IMR-90 (cell line): Measurements from ENCODE around the gene MAPK11. TPM values are rescaled to one million over a fixed set of nuclear protein-coding genes. Genes with fewer than 3 reads are reported as not detected.

ENCODE experiments used
- ATAC-seq: fragments of 200-7000 bp; cut with Tn5 transposase; 2 replicates; pipeline ENCODE4 v1.9.1; 2020; ENCODE audit warnings: low read depth, mild to moderate bottlenecking, moderate library complexity
- BruUV-seq: library from RNA; stranded (reverse); fragments of 400-500 nt; replicated peaks from 2 replicates; lab custom pipeline; 2021; lab: Mats Ljungman, UMichigan
- CTCF ChIA-PET: fragments of 300-600 bp; formaldehyde crosslinking; extraction: SDS; loops from one replicate; lab custom pipeline; 2021; ENCODE audit warnings: antibody characterized with exemption; lab: Yijun Ruan, JAX
- POLR2A ChIA-PET: fragments of 300-600 bp; sonication (Branson Sonifier 250); formaldehyde crosslinking; loops from one replicate; lab custom pipeline; 2022; ENCODE audit warnings: antibody characterized with exemption; ENCODE audit not compliant: unreplicated experiment; lab: Charles Lee
- DNase-seq: peaks from one replicate; pipeline ENCODE4 v3.0.0; 2013
- H2AFZ ChIP-seq: replicated peaks from 2 replicates; pipeline ENCODE3; 2013; ENCODE audit warnings: low read length, mild to moderate bottlenecking; ENCODE audit not compliant: poor library complexity
- H2AK5ac ChIP-seq: 2 replicates; pipeline ENCODE4 v1.6.1; 2013; ENCODE audit warnings: low read depth, low read length, inconsistent platforms
- H2AK9ac ChIP-seq: replicated peaks from 2 replicates; pipeline ENCODE3; 2013; ENCODE audit warnings: mild to moderate bottlenecking, low read depth, low read length, moderate library complexity; ENCODE audit not compliant: poor library complexity
- H2BK120ac ChIP-seq: 2 replicates; pipeline ENCODE4 v1.6.1; 2013; ENCODE audit warnings: low read depth, low read length, inconsistent platforms
- H2BK15ac ChIP-seq: 3 replicates; pipeline ENCODE4 v1.6.1; 2013; ENCODE audit warnings: low read depth, low read length, inconsistent platforms
- H2BK20ac ChIP-seq: 2 replicates; pipeline ENCODE4 v1.6.1; 2013; ENCODE audit warnings: low read depth, mild to moderate bottlenecking, inconsistent platforms, low read length, moderate library complexity
- H2BK5ac ChIP-seq: 2 replicates; pipeline ENCODE4 v1.6.1; 2013; ENCODE audit warnings: mild to moderate bottlenecking, low read depth, low read length, inconsistent platforms; ENCODE audit not compliant: poor library complexity, severe bottlenecking
- H3K14ac ChIP-seq: replicated peaks from 2 replicates; pipeline ENCODE4 v1.6.1; 2013; ENCODE audit warnings: low read depth, low read length, inconsistent platforms
- H3K18ac ChIP-seq: 2 replicates; pipeline ENCODE4 v1.6.1; 2013; ENCODE audit warnings: low read depth, low read length, control low read depth
- H3K23ac ChIP-seq: 2 replicates; pipeline ENCODE4 v1.6.1; 2013; ENCODE audit warnings: low read depth, low read length, inconsistent platforms
- H3K27ac ChIP-seq: 2 replicates; pipeline ENCODE4 v1.5.1; 2013; ENCODE audit warnings: mild to moderate bottlenecking, control low read depth, low read length; ENCODE audit not compliant: insufficient read depth
- H3K27me3 ChIP-seq: 2 replicates; pipeline ENCODE4 v1.6.1; 2013; ENCODE audit warnings: low read length; ENCODE audit not compliant: control insufficient read depth, insufficient read depth
- H3K36me3 ChIP-seq: 2 replicates; pipeline ENCODE4 v1.6.1; 2013; ENCODE audit warnings: low read length, mixed read lengths; ENCODE audit not compliant: control insufficient read depth, insufficient read depth
- H3K4ac ChIP-seq: 2 replicates; pipeline ENCODE4 v1.6.1; 2013; ENCODE audit warnings: low read depth, low read length, inconsistent platforms
- H3K4me1 ChIP-seq: 2 replicates; pipeline ENCODE4 v1.6.1; 2013; ENCODE audit warnings: low read length, mixed read lengths; ENCODE audit not compliant: control insufficient read depth, insufficient read depth
- H3K4me2 ChIP-seq: 2 replicates; pipeline ENCODE4 v1.6.1; 2013; ENCODE audit warnings: low read depth, mild to moderate bottlenecking, control low read depth, low read length, moderate library complexity
- H3K4me3 ChIP-seq: 2 replicates; pipeline ENCODE4 v1.5.1; 2013; ENCODE audit warnings: low read depth, mild to moderate bottlenecking, control low read depth, low read length, moderate library complexity; ENCODE audit not compliant: insufficient read depth
- H3K56ac ChIP-seq: 2 replicates; pipeline ENCODE4 v1.6.1; 2013; ENCODE audit warnings: low read length, inconsistent platforms; ENCODE audit not compliant: insufficient read depth; ENCODE audit errors: extremely low read depth
- H3K79me1 ChIP-seq, 2 experiments: 2 replicates each; pipeline ENCODE4 v1.6.1; 2013; ENCODE audit warnings: low read length in 2 of 2, inconsistent platforms in 1 of 2, low read depth in 1 of 2
- H3K9ac ChIP-seq: 2 replicates; pipeline ENCODE4 v1.6.1; 2013; ENCODE audit warnings: low read depth, low read length, control low read depth
- H3K9me1 ChIP-seq: 2 replicates; pipeline ENCODE4 v1.6.1; 2013; ENCODE audit warnings: low read length, inconsistent platforms; ENCODE audit not compliant: insufficient read depth
- H3K9me3 ChIP-seq: 2 replicates; pipeline ENCODE4 v1.6.1; 2013; ENCODE audit warnings: low read length; ENCODE audit not compliant: control insufficient read depth, insufficient read depth
- H4K20me1 ChIP-seq: 2 replicates; pipeline ENCODE4 v1.6.1; 2013; ENCODE audit warnings: low read length, inconsistent platforms; ENCODE audit not compliant: insufficient read depth
- H4K5ac ChIP-seq: 2 replicates; pipeline ENCODE4 v1.6.1; 2013; ENCODE audit warnings: mild to moderate bottlenecking, low read depth, low read length, control low read depth
- H4K8ac ChIP-seq, 2 experiments: 2 replicates each; pipeline ENCODE4 v1.6.1; 2013; ENCODE audit warnings: low read depth in 2 of 2, low read length in 2 of 2, control low read depth in 1 of 2, inconsistent platforms in 1 of 2
- H4K91ac ChIP-seq: 2 replicates; pipeline ENCODE4 v1.6.1; 2013; ENCODE audit warnings: low read depth, low read length, inconsistent platforms; ENCODE audit not compliant: insufficient read depth
- BHLHE40 ChIP-seq: fragments of 150-350 bp; IDR thresholded peaks from 2 replicates; pipeline ENCODE4 v1.6.1; 2016; ENCODE audit warnings: mild to moderate bottlenecking, low read depth, low read length
- CEBPB ChIP-seq: IDR thresholded peaks from 2 replicates; pipeline ENCODE4 v1.6.1; 2012; ENCODE audit warnings: low read depth, low read length, improper control_type of control experiment
- CTCF ChIP-seq: conservative IDR thresholded peaks from 2 replicates; pipeline ENCODE4 v1.5.1; 2012; ENCODE audit warnings: mild to moderate bottlenecking, low read depth, low read length, improper control_type of control experiment
- ELK1 ChIP-seq: fragments of 150-350 bp; IDR thresholded peaks from 2 replicates; pipeline ENCODE4 v1.6.1; 2016; ENCODE audit warnings: low read depth, mild to moderate bottlenecking, low read length, moderate library complexity, borderline replicate concordance
- FOS ChIP-seq: fragments of 150-350 bp; IDR thresholded peaks from 2 replicates; pipeline ENCODE4 v1.6.1; 2016; ENCODE audit warnings: low read depth, low read length
- MAZ ChIP-seq: IDR thresholded peaks from 2 replicates; pipeline ENCODE4 v1.6.1; 2012; ENCODE audit warnings: low read depth, mild to moderate bottlenecking, low read length, improper control_type of control experiment, moderate library complexity, borderline replicate concordance
- NFE2L2 ChIP-seq: fragments of 150-350 bp; IDR thresholded peaks from 2 replicates; pipeline ENCODE4 v1.6.1; 2016; ENCODE audit warnings: low read depth, mild to moderate bottlenecking, low read length
- POLR2A ChIP-seq: IDR thresholded peaks from 2 replicates; pipeline ENCODE4 v1.6.1; 2012; ENCODE audit warnings: mild to moderate bottlenecking, low read depth, low read length
- RCOR1 ChIP-seq: IDR thresholded peaks from 2 replicates; pipeline ENCODE4 v1.6.1; 2012; ENCODE audit warnings: mild to moderate bottlenecking, low read length, improper control_type of control experiment; ENCODE audit not compliant: insufficient replicate concordance
- RFX5 ChIP-seq: IDR thresholded peaks from 2 replicates; pipeline ENCODE4 v1.8.0; 2012; ENCODE audit warnings: low read depth, mild to moderate bottlenecking, low read length, moderate library complexity
- SMC3 ChIP-seq: fragments of 150-350 bp; IDR thresholded peaks from 2 replicates; pipeline ENCODE4 v1.6.1; 2016; ENCODE audit warnings: low read depth, mild to moderate bottlenecking, antibody characterized with exemption, low read length, moderate library complexity
- USF2 ChIP-seq: fragments of 150-350 bp; IDR thresholded peaks from 2 replicates; pipeline ENCODE4 v1.6.1; 2017; ENCODE audit warnings: mild to moderate bottlenecking, antibody characterized with exemption, low read length, low read depth
- WGBS, 2 experiments: methylation state at CpG; one replicate each; pipeline versions ENCODE4 v1.1.5 to v1.1.7; 2013; ENCODE audit warnings: missing lambda C conversion rate in 2 of 2; ENCODE audit not compliant: insufficient read length in 1 of 2; ENCODE audit errors: extremely low coverage in 2 of 2; 5-methylcytosine and 5-hydroxymethylcytosine counted together
- dilution Hi-C: fragments of 300-500 bp; cut with HindIII; formaldehyde crosslinking; loops from one replicate; pipeline ENCODE4 v1.14.3; 2018; ENCODE audit warnings: low sequenced_read_pairs; ENCODE audit not compliant: unreplicated experiment
- in situ Hi-C: fragments of 300-500 bp; cut with MboI; formaldehyde crosslinking; loops from 3 replicates; pipeline ENCODE4 v1.14.3; 2019; ENCODE audit warnings: low sequenced_read_pairs, inconsistent platforms, mixed read lengths
- intact Hi-C: fragments of 100-400 bp; cut with micrococcal nuclease; formaldehyde crosslinking; loops from 2 replicates; pipeline ENCODE4 v1.10.0; 2022
- polyA plus RNA-seq, 3 experiments: library from polyadenylated mRNA; depleted of rRNA; stranded (reverse); fragments of >200 nt; gene quantifications; 2 replicates each; pipeline ENCODE4 v1.2.3, GENCODE V29; 2012; ENCODE audit warnings: low replicate concordance in 1 of 3
- total RNA-seq: library from RNA; depleted of rRNA; stranded (reverse); fragments of >200 nt; gene quantifications from 2 replicates; pipeline ENCODE4 v1.2.3, GENCODE V29; 2012

Gene MAPK11
- total and polyA plus RNA-seq, 2 of the 4 experiments (the other 2 are of a cell fraction), result 8.1 to 14.4 TPM

GRCh38 chr22:50255099-50255498 lies 15.1 kb downstream of the MAPK11 start:
- Histone ChIP-seq H3K14ac (no peak overlapping the region), H2AFZ (no peak overlapping the region)

More at GRCh38 chr22:50255099-50255498, 15.1 kb downstream of the MAPK11 start:
- dilution Hi-C loops (no loop called here), in situ Hi-C loops (no loop called here), intact Hi-C loops (no loop called here)
- Histone ChIP-seq H3K36me3 (peaks cover 35% of the 10 kb centered on the region; the same call in 1 of the 2 replicates), H3K9me3 (no peaks in the 10 kb centered on the region), H3K79me1 (peaks cover 4 to 37% of the 10 kb centered on the region in 2 experiments; a peak in 3 of 4 replicates), H3K23ac (no peak overlapping the region), H4K20me1 (peaks cover 30% of the 10 kb centered on the region), H2AK5ac (no peak overlapping the region), H4K91ac (no peak overlapping the region), H2BK5ac (no peak overlapping the region), H3K4me1 (peaks cover 10% of the 10 kb centered on the region), H3K4me3 (no peak overlapping the region), H3K27ac (no peak overlapping the region), H3K4me2 (no peak overlapping the region), H3K18ac (no peak overlapping the region), H2BK20ac (no peak overlapping the region), H2AK9ac (peak overlapping the region; percentile 70), H3K56ac (no peak overlapping the region), H3K27me3 (no peaks in the 10 kb centered on the region), H2BK15ac (no peak overlapping the region), H2BK120ac (no peak overlapping the region), H3K9ac (no peak overlapping the region), H3K4ac (no peak overlapping the region), H4K5ac (no peak overlapping the region), H4K8ac (no peak overlapping the region), H3K9me1 (no peaks in the 10 kb centered on the region)
- no TSS peak for BruUV-seq
- POLR2A ChIA-PET, result no interaction called here
- TF ChIP-seq BHLHE40 (no peak), ELK1 (no peak), FOS (no peak), MAZ (no peak), NFE2L2 (no peak), CEBPB (no peak), RFX5 (no peak), SMC3 (no peak), RCOR1 (no peak), CTCF (no peak), USF2 (no peak), POLR2A (no peak)
- WGBS, 2 experiments, result 95% methylated on average over 12 of the region's 19 CpGs; no CpG with 5 or more reads in 1 of the 2 experiments
- CTCF ChIA-PET, result no interaction called here
- DNase-seq (no peak), ATAC-seq (no peak)
